NCI-H1105 (cell line): ENCODE results near the gene LYVE1.

ENCODE experiments used
- DNase-seq: peaks from one replicate; lab custom pipeline; 2025; lab: John Stamatoyannopoulos, UW

Gene LYVE1

GRCh38 chr11:10520562-10520961 lies 47.9 kb downstream of the LYVE1 start:
- DNase-seq: no peak

- no peak for DNase-seq
Measured at GRCh38 chr11:10519630-10520029, 48.8 kb downstream of the LYVE1 start.

GRCh38 chr11:10518891-10519290 lies 49.6 kb downstream of the LYVE1 start:
- DNase-seq: no peak

- no peak for DNase-seq
Measured at GRCh38 chr11:10518123-10518522, 50.3 kb downstream of the LYVE1 start.

GRCh38 chr11:10515418-10515817 lies 53.0 kb downstream of the LYVE1 start:
- DNase-seq: no peak

- no peak for DNase-seq
Measured at GRCh38 chr11:10514709-10515108, 53.8 kb downstream of the LYVE1 start.

- DNase-seq: no peak
Measured at GRCh38 chr11:10514202-10514601, 54.3 kb downstream of the LYVE1 start.

GRCh38 chr11:10511181-10511621 lies 57.3 kb downstream of the LYVE1 start:
- no peak for DNase-seq
